A673 (cell line): ENCODE measurements around the gene EFNA3. TPM values are rescaled to one million over a fixed set of nuclear protein-coding genes. Genes with fewer than 3 reads are reported as not detected.

Source experiments
- BruUV-seq: library from RNA; stranded (reverse); fragments of 400-500 nt; replicated peaks from 2 replicates; lab custom pipeline; 2021; lab: Mats Ljungman, UMichigan
- CTCF ChIA-PET: fragments of 300-600 bp; sonication (Branson Sonifier 250); formaldehyde crosslinking; loops from one replicate; lab custom pipeline; 2022; ENCODE audit warnings: antibody characterized with exemption; lab: Charles Lee
- POLR2A ChIA-PET: fragments of 300-600 bp; sonication (Branson Sonifier 250); formaldehyde crosslinking; loops from one replicate; lab custom pipeline; 2022; ENCODE audit warnings: antibody characterized with exemption; ENCODE audit not compliant: low non-redundant PET; lab: Charles Lee
- DNase-seq: peaks from one replicate; pipeline ENCODE4 v3.0.0-alpha.2; 2015; ENCODE audit warnings: low spot score
- H3K27ac ChIP-seq: fragments of 200-600 bp; sonication (generic); 2 replicates; pipeline ENCODE4 v1.5.1; 2016; ENCODE audit warnings: mixed run types, low read depth, mild to moderate bottlenecking, mixed read lengths, antibody characterized with exemption, low read length; ENCODE audit not compliant: poor library complexity, severe bottlenecking
- H3K27me3 ChIP-seq: fragments of 200-600 bp; sonication (generic); replicated peaks from 2 replicates; pipeline ENCODE4 v1.6.1; 2017; ENCODE audit warnings: mixed run types, low read depth, mild to moderate bottlenecking, mixed read lengths, antibody characterized with exemption, low read length; ENCODE audit not compliant: insufficient read depth, poor library complexity
- H3K36me3 ChIP-seq: fragments of 200-600 bp; sonication (generic); 2 replicates; pipeline ENCODE4 v1.6.1; 2016; ENCODE audit warnings: mixed run types, mild to moderate bottlenecking, mixed read lengths, antibody characterized with exemption, low read length; ENCODE audit not compliant: insufficient read depth, poor library complexity, severe bottlenecking
- H3K4me1 ChIP-seq: fragments of 200-600 bp; sonication (generic); 2 replicates; pipeline ENCODE4 v1.6.1; 2017; ENCODE audit warnings: mixed run types, mild to moderate bottlenecking, mixed read lengths, antibody characterized with exemption, low read length; ENCODE audit not compliant: insufficient read depth, poor library complexity, severe bottlenecking
- H3K4me3 ChIP-seq: fragments of 200-600 bp; sonication (generic); 2 replicates; pipeline ENCODE4 v1.5.1; 2016; ENCODE audit warnings: low read depth, mixed run types, mild to moderate bottlenecking, mixed read lengths, low read length; ENCODE audit not compliant: poor library complexity, severe bottlenecking
- H3K9me3 ChIP-seq: fragments of 200-600 bp; sonication (generic); 2 replicates; pipeline ENCODE4 v1.6.1; 2016; ENCODE audit warnings: mixed run types, low read depth, mild to moderate bottlenecking, mixed read lengths, antibody characterized with exemption, low read length; ENCODE audit not compliant: poor library complexity, severe bottlenecking
- EZH2 ChIP-seq: fragments of 200-600 bp; sonication (generic); IDR thresholded peaks from 2 replicates; pipeline ENCODE4 v1.6.1; 2017; ENCODE audit warnings: borderline replicate concordance, low read depth, mild to moderate bottlenecking, mixed read lengths, antibody characterized with exemption, low read length; ENCODE audit not compliant: poor library complexity, severe bottlenecking
- intact Hi-C: fragments of 100-400 bp; cut with micrococcal nuclease; formaldehyde crosslinking; loops from one replicate; pipeline ENCODE4 v1.10.0; 2022; ENCODE audit not compliant: unreplicated experiment
- total RNA-seq: library from RNA; stranded (reverse); gene quantifications from 2 replicates; pipeline ENCODE4 v1.2.3, GENCODE V29; 2021
- TF ChIP-seq, protein P1 (sequence below): fragments of 300-800, 200-600 bp; sonication (generic); conservative IDR thresholded peaks from 2 replicates; pipeline ENCODE4 v1.5.1; 2017; ENCODE audit warnings: low read depth, mild to moderate bottlenecking, antibody characterized with exemption, low read length, moderate library complexity, mixed read lengths

The EFNA3 gene
- total RNA-seq, 1 experiment from 2014 or later, result 5.8 TPM

DNA sequence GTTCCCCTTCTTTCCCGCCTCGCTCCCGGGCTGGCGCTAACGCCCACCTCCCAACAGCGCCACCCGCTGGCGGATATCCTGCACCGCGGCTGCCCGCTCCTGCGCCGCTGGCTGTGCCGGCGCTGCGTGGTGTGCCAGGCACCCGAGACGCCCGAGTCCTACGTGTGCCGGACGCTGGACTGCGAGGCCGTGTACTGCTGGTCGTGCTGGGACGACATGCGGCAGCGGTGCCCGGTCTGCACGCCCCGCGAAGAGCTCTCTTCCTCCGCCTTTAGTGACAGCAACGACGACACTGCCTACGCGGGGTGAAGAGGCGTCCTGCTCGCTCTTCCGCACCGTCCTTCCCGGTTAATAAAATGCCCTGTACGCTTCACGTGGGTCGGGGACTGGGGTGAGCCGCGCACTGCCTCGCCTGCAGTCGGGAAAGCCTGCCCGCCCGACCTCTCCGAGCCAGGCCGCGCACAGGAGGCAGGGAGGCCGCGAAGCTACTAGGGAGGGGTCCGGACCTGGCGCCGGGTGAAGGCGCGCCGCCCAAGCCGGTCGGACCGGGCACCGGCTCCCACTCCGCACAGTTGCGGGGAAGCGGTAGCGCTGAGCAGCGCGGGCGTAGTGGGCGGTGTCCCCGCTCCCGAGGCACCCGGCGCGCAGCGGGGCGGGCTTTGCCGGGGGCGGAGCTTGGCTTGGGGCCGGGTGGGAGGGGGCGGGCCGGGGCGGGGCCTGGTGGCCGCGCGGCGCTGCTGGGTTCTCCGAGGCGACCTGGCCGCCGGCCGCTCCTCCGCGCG lies 27.9 kb upstream of the EFNA3 start, which contains the start of gene ADAM15:
ADAM15 (plus strand) TSS at position 757 of the 782 bp plus-strand sequence. CDS start 71 bp downstream, outside the sequence.
- peak within 1 kb of the TSS; percentile 89 for H3K4me3 ChIP-seq
- intact Hi-C loops, result no loop called here
- H3K4me1 ChIP-seq, result peaks cover 20% of the 10 kb centered on the region
- BruUV-seq, result no TSS peak
- no peaks in the 10 kb centered on the region for H3K9me3 ChIP-seq
- DNase-seq, result peak; percentile 80
- TF ChIP-seq, protein P1, sequence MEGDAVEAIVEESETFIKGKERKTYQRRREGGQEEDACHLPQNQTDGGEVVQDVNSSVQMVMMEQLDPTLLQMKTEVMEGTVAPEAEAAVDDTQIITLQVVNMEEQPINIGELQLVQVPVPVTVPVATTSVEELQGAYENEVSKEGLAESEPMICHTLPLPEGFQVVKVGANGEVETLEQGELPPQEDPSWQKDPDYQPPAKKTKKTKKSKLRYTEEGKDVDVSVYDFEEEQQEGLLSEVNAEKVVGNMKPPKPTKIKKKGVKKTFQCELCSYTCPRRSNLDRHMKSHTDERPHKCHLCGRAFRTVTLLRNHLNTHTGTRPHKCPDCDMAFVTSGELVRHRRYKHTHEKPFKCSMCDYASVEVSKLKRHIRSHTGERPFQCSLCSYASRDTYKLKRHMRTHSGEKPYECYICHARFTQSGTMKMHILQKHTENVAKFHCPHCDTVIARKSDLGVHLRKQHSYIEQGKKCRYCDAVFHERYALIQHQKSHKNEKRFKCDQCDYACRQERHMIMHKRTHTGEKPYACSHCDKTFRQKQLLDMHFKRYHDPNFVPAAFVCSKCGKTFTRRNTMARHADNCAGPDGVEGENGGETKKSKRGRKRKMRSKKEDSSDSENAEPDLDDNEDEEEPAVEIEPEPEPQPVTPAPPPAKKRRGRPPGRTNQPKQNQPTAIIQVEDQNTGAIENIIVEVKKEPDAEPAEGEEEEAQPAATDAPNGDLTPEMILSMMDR, result peak; percentile 98
- TF ChIP-seq EZH2, result no peak
- H3K36me3 ChIP-seq, result no peaks in the 10 kb centered on the region
- no peaks in the 10 kb centered on the region for H3K27me3 ChIP-seq
- peak within 1 kb of the TSS; percentile 47 for H3K27ac ChIP-seq
- ChIA-PET POLR2A (interaction anchor here (0.5 kb wide), 1 partner anchor 52 kb away, joined by 4 read pairs; no protein-coding TSS in a partner anchor), CTCF (interaction anchor here (0.6 to 1.4 kb wide), 13 partner anchors 11 to 571 kb away, joined by 3 to 10 read pairs (median 5); partner anchors contain the start of gene SHC1)

DNA sequence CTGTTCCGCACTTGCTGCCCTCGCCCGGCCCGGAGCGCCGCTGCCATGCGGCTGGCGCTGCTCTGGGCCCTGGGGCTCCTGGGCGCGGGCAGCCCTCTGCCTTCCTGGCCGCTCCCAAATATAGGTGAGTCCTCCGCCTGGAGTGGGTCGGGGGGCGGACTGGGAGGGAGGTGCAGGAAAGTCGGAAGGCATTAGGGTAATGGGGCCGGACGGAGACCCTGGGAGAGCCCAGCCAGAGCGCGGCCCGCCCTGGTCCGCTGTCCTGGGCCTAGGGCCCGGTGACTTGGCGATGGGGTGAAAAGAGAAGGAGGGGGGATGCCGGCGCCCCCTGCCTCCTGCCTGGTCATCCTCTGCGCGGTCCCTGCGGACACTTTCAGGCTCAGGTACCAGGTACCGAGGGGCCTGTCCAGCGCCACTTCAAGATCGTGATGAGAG lies 27.3 kb upstream of the EFNA3 start:
- intact Hi-C loops, result no loop called here
- BruUV-seq, result no TSS peak
- CTCF ChIA-PET, result interaction anchor here (0.6 to 1.4 kb wide), 10 partner anchors 10 to 572 kb away, joined by 3 to 8 read pairs (median 4); partner anchors contain the start of gene SHC1

DNA sequence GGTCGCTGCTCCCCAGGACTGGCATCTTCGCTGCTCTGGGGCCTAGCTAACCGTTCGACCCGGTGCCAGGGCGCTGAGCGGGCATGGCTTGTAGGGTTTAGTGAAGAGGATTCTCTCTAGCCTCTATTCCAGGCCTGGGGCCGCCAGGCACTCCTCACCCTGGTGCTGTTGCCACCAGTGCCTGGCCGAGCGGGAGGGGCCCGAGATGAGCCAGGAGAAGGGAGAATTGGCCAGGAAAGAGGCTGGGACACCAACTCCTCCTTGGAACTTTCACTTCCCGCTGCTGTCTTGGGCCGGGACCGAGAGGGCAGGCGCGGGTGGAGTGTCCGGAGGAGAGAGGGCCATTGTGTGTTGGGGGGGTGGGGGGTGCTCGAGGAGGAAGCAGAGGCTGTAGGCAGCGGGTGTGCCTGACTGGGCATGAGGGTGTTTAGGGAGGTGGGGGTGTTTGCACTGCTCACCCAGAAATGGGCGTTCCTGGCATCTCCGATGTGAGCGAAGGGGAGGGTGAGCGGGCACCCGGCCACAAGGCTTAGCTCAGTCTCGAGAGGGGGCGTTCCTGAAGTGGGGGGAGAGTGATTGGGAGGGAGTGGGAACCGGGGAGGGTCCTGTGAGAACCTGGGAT lies 26.7 kb upstream of the EFNA3 start:
- peak; percentile 47 for DNase-seq
- peaks cover 20% of the 10 kb centered on the region for H3K4me1 ChIP-seq
- H3K36me3 ChIP-seq, result no peaks in the 10 kb centered on the region
- intact Hi-C loops, result no loop called here
- ChIA-PET POLR2A (no interaction called here), CTCF (interaction anchor here (0.6 to 2.0 kb wide), 5 partner anchors 10 to 572 kb away, joined by 3 to 9 read pairs (median 6); partner anchors contain the start of gene SHC1)
- TF ChIP-seq EZH2, result no peak
- TF ChIP-seq, protein P1, result no peak
- H3K4me3 ChIP-seq, result peak overlapping the region; percentile 89
- no peaks in the 10 kb centered on the region for H3K9me3 ChIP-seq
- no peaks in the 10 kb centered on the region for H3K27me3 ChIP-seq
- BruUV-seq, result no TSS peak
- no peak overlapping the region for H3K27ac ChIP-seq

More for the DNA sequence above, 27.3 kb upstream of the EFNA3 start:
- Histone ChIP-seq H3K27ac (no peak overlapping the region), H3K27me3 (no peaks in the 10 kb centered on the region), H3K4me3 (peak overlapping the region; percentile 89), H3K36me3 (no peaks in the 10 kb centered on the region), H3K4me1 (peaks cover 20% of the 10 kb centered on the region), H3K9me3 (no peaks in the 10 kb centered on the region)
- POLR2A ChIA-PET, result no interaction called here
- TF ChIP-seq EZH2, result no peak
- TF ChIP-seq, protein P1, result no peak
- no peak for DNase-seq
